GM19240 (cell line): ENCODE results near the gene CRYBG3.

Experiments
- DNase-seq: peaks from one replicate; pipeline ENCODE4 v3.0.0; 2011; ENCODE audit warnings: low spot score; ENCODE audit not compliant: insufficient read length

The CRYBG3 gene

DNA sequence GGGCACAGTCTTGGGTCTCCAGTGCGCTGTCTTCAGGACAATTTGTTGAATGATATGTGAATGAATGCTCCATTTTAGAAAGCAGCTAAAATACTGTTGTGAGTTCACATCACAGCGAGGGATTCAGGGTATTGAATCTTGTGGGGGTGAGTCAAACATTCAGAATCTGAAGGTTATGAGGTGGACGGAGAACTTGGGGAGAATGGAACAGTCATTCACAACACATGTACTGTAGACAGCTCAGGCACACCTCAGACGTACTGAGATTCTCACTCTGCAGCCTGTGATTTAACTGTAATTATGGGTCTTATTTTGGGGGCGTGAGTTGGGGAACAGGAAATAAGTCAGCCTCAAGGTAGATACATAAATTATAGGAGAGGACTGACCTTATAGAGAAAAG, 13.9 kb downstream of the CRYBG3 start:
- DNase-seq, result no peak

DNA sequence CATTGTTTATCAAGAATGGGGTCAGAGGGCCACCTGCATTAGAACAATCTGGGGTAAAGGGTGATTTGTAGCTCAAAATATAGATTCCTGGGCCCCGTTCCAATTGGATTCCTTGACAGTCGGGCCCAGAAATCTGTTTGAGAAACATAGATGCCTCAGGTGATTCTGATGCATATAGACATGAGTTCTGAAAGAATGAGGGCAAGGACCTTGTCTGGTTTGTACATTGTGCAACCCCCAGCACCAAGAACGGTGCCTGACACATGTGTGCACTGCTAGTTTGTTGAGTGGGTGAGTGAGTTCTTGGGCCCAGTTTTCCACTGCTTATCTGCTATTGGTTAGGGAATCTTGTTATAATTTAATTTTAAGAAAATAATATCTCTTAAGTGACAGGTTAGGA, 16.6 kb downstream of the CRYBG3 start:
- no peak for DNase-seq

DNA sequence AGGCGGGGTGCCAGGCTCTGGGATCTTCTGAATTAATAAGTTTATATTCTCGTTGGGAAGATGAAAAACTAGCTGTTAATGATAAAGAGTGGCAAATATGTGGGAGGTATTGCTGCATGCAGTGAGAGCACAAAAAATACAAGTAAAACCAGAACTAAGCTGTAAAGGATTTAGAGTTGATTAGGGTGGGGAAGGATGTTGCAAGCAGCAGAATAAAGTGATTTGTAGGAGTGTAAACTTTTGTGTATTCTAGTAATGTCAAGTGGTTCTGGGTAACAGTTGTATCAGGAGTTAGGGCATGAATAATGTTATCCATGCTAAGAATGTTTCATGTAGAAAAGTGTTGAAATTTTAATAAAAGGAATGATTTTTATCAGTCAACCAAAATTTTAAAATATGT, 18.1 kb downstream of the CRYBG3 start:
- no peak for DNase-seq

DNA sequence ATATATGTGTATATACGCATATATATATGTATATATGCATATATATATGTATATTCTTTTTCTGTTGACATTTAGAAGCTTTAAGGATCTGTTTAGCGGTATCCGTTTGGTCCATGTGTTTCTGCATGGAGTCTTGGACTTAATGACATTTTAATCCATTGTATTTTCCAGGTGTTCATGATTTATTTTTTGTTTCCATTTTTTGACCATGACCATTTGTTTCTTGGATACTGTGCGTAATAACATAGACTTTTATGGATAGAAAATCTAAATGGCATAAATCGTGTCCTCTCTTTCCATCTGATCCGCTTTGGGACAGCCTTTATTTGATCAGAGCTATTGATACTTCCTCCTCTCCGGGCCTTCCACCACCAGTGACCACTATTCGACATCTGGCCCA, 19.5 kb downstream of the CRYBG3 start:
- DNase-seq, result no peak

DNA sequence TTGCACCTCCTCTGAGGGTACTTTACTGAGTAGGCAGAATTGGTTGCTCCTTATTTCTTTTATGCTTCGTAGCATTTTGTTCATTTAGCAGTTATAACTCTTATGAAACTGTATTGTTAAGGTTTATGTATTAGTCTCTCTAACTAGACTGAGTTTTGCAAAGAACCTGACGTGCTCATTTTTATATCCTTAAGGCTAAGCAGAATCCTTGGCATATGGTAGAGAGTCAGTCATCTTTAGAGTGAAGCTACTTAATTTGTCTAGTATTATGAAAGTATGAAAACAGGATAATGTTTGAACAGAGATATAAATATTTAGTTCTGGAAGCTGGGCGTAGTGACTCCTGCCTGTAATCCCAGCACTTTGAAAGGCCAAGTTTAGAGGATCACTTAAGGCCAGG, 20.1 kb downstream of the CRYBG3 start:
- no peak for DNase-seq

DNA sequence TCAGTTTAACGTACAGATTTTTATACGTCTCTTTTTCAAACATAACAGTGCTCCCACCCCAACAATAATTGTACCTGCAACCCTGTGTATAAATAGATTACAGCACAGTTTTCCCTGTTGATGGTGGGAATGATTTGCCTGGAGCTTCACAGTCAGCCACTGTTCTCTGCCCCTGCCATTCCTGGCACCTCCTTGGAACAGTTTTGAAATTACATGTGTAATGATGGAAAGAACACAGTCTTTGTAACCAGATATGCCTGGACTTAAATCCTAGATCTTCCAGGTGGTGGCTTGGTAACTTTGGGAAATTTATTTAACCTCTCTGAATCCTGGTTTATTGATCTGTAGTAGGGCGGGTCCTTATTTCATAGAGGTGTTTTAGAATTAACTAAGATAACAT, 27.0 kb downstream of the CRYBG3 start:
- no peak for DNase-seq

DNA sequence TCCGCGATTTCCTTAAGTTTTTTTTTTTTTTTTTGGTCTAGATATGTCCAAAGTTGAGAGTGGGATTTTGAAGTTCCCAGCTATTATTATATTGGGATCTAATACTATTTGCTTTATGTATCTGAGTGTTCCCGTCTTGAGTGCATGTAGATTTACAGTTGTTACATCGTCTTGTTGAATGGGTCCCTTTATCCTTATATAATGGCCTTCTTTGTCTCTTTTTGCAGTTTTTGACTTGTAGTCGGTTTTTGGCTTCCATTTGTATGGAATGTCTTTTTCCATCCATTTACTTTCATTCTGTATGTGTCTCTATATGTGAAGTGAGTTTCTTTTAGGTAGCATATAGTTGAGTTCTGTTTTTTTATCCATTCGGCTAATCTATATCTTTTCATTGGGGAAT, 35.6 kb downstream of the CRYBG3 start:
- DNase-seq, result no peak

DNA sequence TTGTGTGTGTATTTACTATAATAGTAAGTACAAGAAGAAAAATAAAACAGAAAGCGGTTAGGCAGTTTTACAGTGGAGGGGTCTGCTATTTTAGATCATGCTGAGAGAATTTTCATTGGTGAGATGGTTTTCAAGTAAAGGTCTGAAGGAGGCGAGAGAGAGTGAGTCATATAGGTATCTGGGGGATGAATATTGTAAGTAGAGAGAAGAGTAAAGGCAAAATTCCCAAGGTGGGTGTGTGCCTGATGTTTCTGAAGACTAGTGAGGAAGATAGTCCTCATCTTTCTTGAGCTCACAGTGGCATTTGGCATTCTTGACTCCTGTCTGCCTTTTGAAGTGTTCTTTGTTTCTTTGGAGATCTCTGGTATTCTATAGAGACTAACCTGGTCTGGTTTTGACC, 38.6 kb downstream of the CRYBG3 start:
- no peak for DNase-seq

DNA sequence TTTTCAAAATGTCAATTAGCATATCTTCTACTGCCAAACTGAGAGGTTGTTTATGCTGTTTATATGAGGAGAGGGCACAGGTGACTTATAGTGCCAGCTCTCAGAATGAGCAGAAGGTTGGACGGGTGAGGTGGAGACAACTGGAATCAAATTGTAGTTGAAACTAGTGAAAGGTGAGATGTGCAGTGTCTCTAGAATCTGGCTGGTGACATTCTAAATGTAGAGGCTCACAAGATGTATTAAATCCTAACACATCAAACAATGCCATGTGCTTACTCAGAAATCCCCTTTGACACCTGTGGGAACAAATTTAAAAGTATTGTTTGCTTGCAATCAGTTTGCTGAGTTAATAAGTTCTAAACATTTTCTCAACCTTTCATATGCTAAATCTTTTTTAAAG, 40.8 kb downstream of the CRYBG3 start:
- no peak for DNase-seq

DNA sequence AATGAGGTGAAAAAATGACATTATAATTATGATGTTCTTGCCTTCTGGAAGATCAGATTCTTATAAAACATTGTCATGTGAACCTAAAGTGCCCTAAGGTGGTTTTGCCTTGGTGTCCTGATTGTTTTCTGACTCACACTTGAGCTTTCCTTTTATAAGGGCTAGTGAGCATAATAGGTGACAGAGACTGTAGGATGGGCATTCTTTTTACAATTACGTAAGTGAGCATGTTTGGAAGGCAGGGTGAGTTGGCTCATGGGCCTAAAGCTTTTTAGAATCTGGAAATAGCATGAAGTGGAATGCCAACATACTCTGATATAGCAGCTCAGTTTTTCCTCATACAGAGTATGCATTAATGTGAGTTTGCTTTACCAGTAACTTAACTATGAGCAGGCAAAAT, 41.2 kb downstream of the CRYBG3 start:
- no peak for DNase-seq

DNA sequence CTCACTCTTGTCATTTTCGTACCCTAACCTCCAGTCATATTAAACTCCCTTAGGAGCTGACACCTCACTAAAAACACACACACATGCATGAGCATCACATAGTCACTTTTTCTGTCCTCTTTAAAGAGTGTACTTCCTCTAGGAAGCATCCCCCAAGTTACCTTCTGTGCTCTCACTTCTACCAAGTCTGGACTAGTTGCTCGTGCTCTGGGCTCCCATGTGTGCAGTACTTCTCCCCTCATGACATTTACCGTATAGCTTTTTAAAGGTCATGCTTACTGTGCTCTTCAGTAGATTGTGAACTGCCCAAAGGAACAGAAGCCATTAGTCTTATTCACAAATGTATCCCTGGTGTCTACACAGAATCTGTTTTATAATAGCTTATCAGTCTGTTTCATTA, 42.0 kb downstream of the CRYBG3 start:
- no peak for DNase-seq

DNA sequence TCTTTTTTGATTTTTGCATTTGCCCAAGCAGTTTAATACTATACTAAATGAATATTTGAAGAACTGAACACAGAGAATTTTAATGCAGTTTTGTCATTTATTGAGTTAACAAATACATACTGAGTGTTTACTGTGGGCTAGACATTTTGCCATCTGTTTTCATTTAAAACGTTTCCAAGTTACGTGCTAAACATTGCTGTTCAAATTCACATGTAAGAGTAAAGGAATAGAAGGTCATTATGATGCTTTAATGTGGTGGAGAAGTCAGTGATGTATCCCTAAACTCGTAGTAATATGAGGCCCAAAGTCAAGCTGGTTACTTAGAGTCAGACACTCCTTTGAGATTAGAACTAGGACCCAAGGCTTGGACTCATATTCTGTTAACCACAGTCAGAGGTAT, 49.4 kb downstream of the CRYBG3 start:
- no peak for DNase-seq

DNA sequence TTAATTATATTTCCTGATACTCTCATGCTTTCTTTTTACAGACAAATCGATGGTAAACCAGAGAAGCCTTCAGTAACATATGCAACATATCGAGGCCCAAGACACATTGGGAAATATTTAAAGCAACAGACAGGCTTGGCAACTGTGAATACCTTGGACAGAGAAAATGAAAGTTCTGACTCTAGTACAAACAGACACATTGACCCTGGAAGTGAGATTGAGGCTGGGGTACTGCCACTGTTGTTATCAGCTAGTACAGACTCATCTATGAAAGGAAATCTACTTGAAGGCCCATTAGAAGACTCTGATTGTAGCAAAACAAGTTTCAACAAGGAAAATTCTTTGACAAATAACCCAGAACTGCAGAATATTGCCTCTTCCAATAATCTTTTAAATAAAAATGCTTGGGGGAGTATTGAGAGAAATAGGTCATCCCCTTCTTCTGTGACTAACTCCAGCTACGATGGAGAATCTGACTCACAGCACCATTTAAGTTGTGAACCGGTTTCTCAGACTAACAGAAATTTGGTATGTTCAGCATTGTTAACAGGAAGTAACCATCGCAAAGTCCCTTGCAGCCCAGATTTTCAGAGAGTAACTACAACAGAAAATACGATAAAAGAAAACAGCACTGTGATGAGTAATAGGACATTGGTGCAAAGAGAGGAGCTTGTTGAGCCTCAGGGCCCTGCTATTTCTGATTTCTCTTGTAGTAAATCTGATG, 50.2 kb downstream of the CRYBG3 start:
- DNase-seq, result no peak

DNA sequence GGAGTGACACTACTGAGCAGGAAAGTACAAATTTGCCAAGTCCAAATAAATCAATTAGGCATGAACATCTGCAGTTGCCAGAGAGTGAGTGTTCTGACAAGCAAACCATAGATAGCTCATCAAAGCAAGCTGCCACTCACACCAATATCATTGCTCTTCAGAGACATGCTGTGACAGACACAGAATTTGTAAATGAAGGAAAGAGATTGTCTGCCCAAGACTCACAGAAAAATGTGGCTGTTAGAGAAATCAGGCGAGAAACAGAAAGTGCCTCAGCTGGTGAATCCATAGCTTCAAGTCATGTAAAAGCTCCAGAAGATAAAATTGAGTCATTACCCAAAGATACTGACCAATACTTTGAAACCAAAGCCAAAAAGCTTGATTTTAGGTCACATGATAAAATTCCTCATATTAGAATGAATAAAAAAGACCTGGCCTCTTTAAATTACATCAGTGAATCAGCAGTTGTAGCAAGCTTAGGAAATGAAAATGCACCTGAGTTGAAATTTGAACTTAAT, 50.8 kb downstream of the CRYBG3 start:
- no peak for DNase-seq

DNA sequence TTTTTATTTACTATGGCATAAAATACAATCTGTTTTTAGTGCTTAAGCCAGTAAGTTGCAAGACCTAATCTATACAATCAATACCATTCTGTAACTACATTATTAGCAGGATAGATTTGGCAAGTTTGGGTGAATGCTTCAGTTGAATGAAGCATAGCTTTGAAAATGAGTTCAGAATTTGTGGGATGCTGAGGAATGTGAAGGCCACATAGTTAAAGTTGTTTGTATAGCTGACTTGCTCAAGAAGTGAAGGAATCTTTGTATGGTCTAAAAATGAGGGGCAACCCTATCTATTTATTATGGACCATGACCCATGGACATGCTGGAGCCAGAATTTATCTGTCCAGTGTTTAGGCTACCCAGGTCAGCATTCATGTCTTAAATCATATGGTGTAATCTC, 58.5 kb downstream of the CRYBG3 start:
- DNase-seq, result no peak

DNA sequence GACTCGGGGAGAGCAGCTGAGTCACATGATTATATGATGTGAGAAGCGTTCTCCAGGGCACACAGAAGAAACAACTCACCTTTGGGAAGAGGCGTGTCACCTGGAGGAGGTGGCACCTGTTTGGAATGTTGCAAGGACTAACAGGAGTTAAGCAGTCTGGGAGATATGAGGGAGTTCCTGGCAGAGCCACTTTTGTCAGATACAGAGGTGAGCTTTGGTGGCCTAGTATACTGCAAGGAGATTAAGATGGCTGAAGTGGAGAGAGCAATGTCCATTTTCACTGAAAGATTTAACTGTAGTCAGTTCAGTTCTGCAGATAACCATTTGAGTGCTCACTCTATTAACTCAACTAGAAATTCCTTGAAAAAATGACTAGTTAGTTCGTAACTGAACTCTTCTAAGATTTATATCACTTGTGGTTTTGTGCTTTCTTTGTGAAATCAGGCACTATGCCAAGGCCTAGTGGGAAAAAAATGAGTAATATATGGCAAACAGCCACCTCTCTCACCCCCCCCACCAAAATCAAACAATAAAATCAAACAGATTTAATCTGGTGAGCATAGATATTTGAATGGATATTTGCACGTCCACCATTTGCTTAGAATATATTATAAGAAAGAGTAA, 61.3 kb downstream of the CRYBG3 start:
- DNase-seq, result no peak

DNA sequence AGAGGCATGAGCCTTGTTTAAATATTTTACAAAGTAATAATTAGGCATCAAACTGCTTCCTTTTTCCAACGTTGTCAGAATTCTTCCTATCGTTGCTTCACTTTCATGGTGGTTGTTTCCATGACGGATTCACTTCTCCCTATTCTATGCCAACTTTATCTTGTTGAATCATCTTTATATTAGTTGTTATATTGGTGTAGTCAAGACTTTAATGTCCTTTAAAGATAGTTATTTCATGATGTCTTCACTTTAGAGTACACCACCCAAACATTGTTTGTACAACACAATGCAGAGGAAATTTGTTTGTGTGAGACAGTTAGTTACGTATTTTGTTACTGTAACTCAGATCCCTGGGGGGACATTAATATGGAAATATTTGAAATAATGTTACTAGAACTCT, 61.9 kb downstream of the CRYBG3 start:
- DNase-seq, result no peak

DNA sequence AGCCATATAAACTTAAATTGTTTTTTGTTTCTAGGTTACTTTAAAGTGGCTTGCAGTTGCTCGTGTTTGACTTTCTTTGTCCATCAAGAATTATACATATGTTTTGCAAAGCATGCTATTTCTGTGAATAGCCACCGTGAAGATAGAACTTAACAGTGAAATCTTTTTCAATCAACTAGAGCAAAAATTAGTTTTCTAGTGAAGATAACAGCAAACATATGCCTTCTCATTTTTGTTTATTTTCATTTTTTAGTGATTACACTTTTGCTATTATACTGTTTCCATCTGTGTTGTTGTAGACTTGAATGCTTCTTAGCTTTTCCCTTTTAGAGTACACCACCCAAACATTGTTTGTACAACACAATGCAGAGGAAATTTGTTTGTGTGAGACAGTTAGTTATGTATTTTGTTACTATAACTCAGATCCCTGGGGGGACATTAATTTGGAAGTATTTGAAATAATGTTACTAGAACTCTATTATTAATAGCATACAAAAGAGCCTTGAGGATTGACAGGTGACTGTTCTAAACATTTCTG, 62.8 kb downstream of the CRYBG3 start:
- DNase-seq, result no peak

DNA sequence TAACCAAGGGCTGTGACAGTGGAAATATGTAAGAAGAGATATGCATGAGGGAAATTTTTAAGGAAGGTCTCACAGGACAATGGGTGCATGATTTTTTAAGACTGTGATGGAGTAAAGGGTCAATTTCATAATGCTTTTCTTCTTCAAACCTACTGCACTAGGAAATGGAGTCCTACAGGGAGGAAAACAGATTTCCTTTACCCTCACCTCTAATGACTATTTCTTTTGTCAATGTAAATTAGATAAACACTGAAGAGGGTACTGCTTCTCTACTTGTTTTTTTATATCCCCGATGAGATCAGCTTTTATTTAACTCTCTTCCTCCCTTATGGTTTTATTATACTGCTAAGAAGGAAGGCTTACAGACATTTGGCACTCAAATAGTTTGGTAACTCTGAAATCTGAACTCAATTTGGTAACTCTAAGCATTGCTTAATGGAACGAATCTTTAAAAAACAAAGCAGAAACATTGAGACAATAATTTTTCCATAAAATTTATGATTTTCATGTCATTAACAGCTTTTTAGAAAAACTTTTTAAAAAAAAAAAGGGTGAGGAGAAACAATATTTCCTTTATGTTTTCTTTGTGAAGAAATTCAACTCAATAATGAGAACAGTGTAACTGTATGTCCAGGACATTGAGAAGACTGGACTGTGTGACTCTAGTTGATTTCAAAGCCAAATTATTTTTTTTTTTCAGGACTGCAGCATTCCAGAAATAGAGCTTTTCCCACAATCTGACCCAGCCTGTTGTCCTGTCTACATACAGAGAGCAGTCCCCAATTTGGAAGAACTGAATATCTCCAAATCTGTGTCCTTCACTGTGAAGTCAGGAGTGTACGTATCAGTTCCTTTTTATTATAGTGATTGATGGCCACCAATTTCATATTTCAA, 64.4 kb downstream of the CRYBG3 start:
- no peak for DNase-seq

DNA sequence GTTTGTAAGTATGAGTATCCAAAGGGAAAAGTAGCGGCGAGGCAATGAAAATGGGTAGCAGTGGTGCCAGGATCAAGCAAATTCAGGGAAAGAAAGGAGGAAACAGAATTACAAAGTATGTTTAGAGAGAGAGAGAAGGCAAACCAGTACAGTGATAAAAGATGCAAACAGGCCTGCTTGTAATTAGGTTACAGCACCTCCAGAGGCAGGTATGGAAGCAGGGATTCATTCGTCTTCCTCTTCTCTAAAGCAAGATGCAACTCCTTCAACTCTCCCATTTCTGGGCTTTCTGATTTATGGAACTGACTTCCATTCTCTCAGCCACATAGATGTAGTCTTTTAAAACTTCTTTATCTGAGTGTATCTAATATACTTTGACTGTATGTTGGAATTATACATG, 68.0 kb downstream of the CRYBG3 start:
- DNase-seq, result no peak

DNA sequence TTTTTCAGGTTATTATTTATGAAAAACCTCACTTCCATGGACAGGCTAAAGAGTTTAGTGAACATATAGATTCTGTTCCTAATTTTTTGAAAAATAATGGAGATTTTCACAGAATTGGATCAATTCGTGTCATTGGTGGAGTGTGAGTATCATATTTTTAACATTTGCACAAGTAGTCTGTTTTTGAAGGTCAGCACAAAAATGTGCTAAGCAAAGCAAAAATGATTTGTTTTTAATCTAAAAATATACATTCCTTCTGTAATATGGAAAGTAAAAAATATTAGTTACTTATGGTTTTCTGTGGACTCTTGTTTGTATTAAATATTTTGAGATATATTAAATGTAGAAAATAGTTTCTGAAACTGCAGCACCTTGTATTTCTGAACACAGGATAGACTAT, 71.0 kb downstream of the CRYBG3 start:
- no peak for DNase-seq

DNA sequence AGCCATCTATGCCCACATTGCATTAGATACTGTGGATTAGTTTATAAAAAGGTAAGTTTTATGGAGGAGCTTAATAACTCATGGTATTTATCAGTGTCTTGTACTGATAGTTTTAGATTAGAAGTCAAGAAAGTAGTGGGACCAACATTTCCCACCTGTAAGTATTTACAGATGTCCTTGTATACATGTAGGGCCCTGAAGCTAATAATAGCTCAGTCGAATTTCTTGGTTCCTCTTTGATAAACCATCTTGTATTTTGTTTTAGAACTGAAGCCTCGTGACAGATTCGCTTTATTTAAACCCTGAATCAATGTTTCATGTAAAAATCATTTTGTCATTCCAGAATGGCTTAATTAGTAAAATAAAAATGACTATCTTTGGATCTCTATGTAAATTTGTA, 73.4 kb downstream of the CRYBG3 start:
- no peak for DNase-seq
